GM21526 (cell line): ENCODE results near the gene GTF3C1.

Source experiments
- ATAC-seq: cut with Tn5 transposase; IDR thresholded peaks from one replicate; pipeline ENCODE4 v1.9.1; 2021; ENCODE audit warnings: moderate library complexity; ENCODE audit not compliant: unreplicated experiment, low FRiP score

GTF3C1 gene

DNA sequence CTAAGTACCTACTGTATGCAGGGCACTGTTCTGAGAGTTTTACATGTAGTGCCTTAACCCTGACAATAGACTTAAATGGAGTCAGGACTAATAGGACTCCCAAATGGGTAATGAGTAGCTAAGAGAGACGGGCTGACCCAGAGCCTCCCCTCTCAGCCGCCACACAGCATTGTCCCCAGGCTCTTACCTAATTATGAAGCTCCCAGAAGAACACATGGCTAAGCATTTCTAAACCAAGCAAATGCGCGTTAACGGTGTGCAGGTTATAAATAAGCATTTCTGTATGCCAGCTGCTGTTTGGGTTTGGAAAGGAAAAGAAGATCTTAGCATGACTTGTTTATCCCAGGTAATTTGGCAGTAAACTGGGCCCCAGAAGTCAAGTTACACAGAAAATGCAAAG is 14.5 kb upstream of the GTF3C1 start:
- no peak for ATAC-seq

DNA sequence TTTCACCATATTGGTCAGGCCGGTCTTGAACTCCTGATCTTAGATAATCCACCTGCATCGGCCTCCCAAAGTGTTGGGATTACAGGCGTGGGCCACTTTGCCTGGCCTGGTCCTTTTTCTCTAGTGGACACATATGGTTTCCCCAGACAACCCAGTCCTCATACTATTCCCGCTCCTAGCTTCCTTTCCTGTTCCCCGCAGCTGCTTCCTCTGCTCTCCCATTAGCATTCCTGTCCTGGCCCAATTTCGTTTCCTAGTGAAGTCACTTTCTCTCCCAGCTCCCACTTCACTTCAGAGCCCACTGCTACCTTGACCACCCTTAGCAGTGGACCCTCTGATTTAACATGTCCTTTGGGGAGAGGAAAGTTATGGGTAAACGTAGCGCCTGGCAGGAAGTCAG is 11.5 kb upstream of the GTF3C1 start:
- no peak for ATAC-seq

DNA sequence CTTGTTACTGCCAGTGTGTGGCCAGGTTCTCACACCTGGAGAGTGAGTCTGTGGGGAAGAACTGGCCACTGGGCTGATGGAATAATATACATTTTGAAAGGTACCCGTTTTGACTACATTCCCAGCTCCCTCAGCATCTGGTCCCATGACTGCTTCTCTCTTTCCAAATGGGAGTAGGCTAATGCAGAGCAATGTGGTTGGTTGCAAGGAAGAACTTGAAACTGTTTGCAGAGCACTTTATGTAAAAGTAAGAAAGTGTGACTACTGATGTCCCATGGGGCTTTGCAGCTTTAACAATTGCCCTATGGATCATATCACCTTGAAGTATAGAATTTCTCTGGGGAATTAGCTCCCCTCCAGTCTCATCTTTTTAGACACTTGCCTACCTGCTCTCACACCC is 9.2 kb upstream of the GTF3C1 start:
- no peak for ATAC-seq

DNA sequence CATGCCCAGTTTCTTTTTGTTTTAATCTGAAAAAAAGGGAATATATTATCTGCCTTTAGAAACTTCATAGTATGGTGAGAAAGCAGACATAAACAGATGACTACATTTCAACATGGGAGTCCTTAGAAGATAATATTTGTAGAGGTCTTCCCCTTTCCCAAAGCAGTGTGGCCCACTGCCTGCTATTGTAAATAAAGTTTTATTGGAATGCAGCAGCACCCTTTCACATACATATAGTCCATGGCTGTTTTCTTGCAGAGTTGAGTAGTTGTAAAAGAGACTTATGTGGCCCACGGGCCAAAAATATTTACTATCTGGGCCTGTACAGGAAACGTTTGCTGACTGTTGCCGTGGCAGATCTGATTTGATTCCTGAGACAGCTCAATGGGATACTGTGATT is 8.7 kb upstream of the GTF3C1 start:
- ATAC-seq = no peak

DNA sequence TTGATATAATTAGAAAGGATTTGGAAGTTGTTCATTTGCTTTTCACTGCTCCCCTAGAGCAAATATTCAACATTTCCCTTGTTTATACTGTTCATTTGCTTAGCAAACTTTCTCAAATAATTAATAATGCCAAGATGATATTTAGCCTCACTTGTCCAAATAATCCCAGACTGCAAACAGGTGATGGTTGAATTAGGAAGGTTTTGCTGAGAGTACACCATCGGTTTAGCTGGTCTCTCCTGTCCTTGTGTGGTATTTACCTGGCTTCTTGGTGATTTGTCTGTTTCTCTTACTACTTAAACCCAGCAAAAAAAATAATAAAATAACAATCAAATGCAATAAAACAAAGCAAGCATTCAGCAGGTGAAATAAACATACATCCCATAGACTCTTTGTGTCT is 6.8 kb upstream of the GTF3C1 start:
- ATAC-seq = no peak

DNA sequence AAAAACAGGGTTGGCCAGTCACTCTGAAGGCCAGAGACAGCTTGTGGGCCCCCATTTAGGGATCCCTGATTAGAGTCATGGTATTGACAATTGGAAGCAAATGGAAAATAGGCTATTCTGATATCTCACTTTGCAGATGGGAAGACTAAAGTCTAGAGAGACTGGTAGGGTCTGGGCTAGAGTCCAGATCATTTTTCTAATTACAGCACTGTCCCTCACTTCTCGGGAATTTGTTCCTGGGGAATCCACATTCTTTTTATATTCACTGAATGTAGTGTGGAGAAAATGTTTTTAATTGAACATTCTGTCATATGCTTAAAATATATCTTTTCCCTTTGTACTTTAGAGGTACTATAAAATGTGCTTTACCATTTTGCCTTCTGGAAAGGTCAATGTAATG is 1.3 kb upstream of the GTF3C1 start:
- no peak for ATAC-seq

DNA sequence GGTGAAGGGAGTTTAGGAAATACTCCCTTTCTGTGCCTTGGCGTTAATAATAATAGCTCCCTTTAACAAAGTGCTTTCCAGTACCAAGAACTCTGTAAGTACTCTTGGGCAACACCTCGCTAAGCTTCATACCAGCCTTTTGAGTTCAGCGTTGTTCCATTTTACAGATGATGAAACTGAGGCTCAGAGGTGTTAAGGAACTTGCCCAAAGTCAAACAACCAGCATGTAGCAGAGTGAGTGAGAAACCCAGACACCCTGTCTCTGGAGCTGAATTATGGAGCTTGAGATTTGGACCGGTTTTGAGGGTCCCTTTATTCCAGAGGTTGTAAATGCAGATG is 838 bp upstream of the GTF3C1 start:
- no peak for ATAC-seq

DNA sequence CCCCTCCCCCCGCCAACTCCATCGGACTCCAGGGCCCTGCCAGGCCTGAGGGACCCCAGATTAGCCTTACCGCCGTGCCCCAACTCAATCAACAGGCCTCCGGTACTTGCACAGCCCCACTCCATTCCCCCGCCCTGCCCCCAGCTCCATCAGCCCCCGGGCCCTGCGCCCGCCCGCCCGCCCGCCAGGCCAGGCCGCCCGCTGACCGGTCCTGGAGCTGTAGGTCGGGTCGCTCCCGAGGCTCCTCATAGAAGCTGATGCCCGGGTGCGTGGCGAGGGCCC is 308 bp downstream of the GTF3C1 start:
- peak; percentile 10 for ATAC-seq

DNA sequence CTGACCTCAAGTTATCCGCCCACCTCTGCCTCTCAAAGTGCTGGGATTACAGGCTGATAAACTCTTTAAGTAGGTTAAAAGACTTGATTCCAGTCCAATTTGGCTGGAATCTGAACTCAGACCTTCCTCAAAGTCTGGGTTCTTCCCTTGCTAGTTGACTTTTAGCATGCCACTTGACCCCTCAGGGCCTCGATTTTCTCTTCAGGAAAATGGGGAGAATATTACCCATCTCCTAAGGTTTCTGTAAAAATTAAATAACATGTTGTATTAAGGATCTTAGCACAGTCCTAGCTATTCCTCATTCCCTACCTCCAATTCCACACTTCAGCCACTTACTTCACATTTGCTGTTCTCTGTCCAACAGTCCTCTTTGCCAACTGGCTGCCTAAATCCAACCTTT is 1.9 kb downstream of the GTF3C1 start:
- ATAC-seq = no peak

DNA sequence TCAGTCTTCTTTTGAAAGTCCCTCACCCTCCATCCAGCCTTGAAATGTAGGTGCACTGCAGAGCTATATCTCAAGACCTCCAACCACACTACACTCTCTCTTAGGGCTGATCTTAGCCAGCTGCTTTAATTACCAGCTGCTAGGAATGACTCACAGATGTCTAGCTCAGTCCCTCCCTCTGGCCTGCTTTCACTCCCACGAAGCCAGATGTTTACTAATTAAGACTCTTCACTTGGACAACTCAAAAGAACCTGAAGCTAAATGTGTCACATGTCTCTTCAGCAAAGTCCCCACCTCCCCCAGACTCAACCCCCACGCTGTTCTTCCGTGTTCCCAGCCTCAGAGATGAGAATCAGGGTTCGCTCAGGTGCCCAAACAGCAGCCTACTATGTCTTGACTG is 2.6 kb downstream of the GTF3C1 start:
- no peak for ATAC-seq

DNA sequence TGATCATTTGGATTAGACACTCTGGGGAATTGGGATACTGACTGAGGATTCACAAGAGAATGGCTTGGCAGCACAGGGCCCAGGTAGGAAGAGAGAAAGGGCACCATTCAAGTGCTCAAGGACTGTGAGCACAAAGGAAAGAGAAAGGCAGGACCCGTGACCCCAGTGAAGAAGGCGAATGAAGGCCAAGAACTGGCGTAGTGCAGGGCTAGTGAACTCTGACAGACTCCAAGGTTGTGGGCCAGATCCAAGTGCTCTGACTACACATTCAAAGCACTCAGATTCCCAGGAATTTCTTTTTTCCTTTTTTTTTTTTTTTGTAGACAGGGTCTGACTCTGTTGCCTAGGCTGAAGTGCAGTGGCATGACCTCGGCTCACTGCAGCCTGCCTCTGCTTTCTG is 5.0 kb downstream of the GTF3C1 start:
- no peak for ATAC-seq

DNA sequence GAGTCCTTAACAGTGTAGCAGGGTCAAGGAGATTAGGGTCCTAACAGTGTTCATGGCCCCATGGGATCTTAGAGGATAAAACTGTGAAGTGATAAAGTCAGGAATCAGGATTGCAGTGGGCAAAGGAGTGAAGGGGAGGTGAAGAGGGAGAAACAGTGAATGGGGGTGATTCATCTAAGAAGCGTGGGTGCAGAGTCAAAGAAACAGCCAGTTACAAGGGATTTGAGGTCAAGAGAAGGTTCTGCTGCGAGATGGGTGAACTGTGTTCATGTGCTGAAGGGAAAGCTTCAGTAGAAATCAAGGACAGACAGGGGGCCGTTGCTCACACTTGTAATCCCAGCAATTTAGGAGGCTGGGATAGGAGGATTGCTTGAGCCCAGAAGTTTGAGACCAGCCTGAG is 5.9 kb downstream of the GTF3C1 start:
- ATAC-seq = no peak

DNA sequence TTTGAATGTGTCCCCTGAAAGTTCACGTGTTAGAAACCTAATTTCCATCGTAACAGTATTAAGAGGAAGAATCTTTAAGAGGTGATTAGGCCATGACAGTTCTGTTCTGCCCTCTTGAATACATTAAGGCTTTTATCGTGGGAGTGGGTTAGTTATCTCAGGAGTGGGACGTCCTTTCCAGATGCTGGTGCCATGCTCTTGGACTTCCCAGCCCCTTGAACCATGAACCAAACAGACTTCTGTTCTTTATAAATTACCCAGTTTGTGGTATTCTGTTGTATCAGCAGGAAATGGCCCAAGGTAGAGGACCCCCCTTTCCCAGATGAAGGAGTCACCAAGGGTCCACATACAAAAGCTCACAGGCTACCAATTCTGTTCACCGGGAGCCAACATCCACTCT is 10.1 kb downstream of the GTF3C1 start:
- ATAC-seq = no peak

DNA sequence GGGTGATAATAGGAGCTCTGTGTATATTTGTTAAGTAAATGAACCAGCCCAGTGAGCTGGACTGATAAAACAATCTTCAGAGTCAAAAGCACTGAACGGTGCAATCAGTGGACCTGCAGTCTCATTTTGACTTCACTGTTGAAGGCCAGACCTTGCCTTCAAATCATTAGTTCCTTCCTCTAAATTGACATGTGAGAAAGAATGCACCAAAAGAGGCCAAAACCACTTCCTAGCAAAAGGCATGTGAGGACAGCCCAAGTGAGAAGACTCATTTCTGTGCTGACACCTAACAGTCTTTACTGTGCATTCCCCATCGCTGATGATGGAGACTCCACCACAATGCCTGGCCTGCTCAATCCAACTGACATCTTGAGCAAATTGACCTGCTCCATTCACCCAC is 10.6 kb downstream of the GTF3C1 start:
- ATAC-seq = no peak

DNA sequence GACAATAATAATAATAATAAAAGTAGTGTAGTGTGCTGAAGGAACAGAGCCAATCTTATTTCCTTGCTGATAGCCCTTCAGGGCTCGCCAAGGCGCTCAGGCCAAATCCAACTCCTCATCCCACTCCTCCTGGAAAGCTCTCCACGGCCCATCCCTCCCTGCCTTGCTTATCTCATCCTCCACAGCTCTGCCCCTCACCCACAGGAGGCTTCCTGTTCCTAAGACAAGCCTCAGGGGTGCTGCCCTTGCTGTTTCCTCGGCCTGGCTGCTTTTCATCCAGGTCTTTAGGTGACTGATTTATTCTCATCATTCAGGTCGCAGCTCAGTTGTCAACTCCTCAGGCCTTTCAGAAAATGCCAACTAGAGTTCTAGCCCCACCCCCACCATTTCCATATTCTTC is 11.2 kb downstream of the GTF3C1 start:
- no peak for ATAC-seq

DNA sequence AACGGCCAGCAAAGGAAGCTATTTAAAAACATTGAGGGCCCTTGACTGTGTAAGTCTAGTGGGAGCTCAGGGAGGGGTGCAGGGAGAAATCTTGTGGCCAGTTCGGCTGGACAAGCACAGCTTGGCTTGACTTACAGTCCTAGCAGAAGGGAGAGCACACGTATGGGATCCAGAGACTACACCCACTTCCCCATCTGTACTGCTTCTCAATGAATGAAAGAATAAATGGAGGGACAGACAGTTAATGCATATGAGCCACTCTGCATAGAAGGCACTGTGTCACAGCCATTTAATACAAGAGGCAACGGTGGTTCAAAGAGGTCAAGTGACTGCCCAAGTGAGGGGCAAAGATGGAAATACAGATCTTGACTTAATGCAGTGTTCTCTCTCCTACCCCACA is 15.5 kb downstream of the GTF3C1 start:
- ATAC-seq = no peak

DNA sequence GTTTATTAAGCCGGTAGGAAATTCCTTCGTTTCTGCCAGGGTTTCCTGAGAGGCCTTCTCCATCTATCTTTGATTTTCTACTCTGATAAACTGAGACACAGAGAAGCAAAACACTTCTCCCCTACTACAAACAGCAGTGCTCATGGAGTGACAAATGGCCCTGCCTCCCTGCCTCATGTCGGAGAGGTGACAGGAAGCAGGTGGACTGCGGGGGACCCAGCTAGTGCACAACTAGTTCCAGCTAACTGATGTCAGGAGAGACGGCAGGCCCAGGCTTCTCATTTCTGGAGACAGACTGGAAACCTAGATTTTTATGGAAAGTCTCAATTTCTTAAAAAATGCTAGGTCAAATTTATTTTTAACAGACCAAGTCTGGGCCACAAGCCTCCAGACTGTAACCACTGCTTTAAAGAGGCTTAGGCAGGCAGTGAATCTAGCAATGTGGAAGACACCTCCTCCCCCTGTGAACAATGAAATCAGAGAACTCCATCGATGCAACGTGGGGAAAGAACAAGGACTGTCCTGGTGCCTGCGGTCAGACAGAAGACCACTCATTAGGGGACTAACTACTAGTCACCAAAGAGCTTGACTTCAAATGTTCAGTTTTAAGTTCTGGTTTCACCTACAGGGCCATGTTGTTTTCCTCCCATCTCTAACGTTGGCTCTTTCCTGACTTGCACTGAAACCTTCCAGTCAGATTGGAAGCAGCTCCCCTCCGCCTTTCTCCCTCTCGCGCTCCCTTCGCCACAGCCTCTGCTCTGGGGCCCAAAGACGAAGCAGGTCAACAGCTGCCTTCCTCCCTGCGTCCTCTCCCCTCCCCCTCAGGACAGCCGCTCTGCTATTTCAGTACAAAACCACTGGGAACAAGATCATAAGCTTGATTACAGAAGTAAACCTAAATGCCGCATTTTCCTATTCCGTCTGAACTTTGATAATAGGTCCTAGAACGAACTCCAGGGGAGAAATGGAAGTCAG is 17.6 kb downstream of the GTF3C1 start:
- no peak for ATAC-seq

DNA sequence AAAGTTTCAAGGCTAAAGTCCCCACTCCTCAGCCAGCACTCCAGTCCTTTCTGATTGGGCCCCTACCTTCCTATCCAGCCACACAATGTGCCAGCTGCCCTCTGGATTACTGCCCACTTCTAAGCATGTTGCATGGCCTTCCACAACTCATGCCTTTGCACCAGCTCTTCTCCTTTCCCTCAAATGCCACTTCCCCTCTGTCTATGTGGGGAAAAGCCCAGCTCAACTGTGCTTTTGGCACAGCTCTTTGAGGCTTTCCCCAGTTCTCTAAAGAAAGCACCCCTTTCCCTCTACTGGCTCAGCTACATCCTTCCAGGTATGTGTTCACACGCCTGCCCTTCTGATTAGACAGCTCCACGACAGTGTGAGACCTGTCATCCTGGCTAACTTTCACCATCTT is 18.5 kb downstream of the GTF3C1 start:
- no peak for ATAC-seq

DNA sequence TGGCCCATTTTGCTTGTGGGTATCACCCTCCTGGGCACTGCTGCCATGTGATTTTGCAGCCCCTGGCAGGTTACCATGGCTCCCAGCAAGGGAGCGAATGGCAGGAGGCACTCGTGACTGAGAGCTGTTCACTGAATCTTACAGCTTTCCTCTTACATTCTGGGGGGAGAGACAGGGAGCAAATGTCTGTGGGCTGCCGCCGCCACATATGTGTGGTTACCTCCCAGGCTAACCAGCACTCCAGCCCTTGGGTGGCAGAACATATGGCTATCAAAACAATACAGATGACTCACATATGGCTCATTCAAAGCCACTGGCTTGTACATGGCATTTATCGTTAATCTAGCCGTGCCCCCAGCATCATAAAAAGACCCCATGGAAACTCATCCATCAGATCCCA is 19.8 kb downstream of the GTF3C1 start:
- ATAC-seq = no peak

DNA sequence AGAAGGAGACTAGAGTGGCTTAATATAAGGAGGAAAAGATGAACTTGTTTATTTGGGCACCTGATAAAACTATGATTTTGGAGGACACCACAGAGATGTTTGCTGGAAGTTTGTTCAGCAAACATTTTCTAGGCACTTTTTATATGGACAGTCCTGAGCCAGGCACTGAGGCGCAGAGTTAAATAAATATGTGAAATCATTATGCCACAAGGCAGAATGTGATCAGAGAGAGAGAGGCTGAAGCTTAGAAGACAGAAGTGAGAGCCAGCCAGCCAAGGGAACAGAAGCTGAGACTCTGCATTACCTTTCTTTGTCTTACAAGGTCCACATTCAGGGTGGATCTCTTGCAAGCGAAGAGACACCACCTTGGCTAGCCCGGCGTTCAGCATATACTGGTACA is 21.4 kb downstream of the GTF3C1 start:
- no peak for ATAC-seq

DNA sequence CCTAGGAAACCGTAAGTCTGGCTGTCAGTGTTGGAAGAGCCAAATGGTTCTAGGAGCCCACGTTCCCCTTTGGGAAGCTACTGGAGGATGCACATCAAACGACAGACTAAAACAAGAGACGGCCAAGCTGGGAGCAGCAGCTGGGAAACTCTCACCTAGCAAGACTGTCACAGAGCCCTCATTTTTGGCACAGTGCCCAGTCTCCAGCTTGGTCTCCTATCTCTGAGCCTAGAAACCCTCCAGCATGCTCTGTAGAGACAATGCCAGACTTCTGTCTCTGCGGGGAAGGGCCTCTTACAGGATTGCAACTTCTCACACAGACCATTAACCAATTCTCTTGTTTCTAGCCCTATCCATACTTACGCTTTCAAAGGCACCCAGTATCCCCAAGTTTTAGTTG is 23.5 kb downstream of the GTF3C1 start:
- ATAC-seq = no peak

DNA sequence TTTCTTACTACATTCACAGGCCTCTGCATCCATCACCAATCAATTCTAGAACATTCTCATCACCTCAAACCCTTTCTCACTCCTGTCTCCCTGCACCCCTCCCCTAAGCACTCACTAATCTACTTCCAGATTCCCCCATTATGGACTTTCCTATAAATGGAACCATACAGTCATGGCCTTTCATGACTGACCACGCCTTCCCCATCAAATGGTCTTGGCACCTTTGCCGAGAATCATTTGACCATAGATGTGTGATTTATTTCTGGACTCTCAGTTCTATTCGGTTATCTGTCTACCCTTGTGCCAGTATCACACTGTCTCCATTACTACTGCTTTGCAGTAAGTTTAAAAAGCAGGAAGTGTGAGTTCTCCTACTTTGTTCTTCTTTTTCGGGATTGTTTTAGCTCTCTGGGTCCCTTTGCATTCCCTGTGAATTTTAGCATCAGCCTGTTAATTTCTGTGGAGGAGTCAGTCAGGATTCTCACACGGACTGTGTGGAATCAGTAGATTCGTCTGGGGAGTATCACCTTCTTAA is 27.5 kb downstream of the GTF3C1 start:
- ATAC-seq = no peak
